GM13977 (cell line): ENCODE results near the gene LDLRAD3.

ENCODE experiments used
- DNase-seq: peaks from one replicate; pipeline ENCODE4 v3.0.0; 2012; ENCODE audit warnings: low spot score
- CTCF ChIP-seq: IDR thresholded peaks from 2 replicates; pipeline ENCODE4 v1.5.1; 2012; ENCODE audit warnings: mild to moderate bottlenecking, control low read depth; ENCODE audit not compliant: insufficient read depth; ENCODE audit errors: extremely low read depth, missing control alignments
- in situ Hi-C: fragments of 300-500 bp; cut with MboI; formaldehyde crosslinking; loops from one replicate; pipeline ENCODE4 v1.12.0; 2022; ENCODE audit warnings: low sequenced_read_pairs, low pct_unique_long_range_greater_than_20kb, mixed read lengths, inconsistent platforms; ENCODE audit not compliant: unreplicated experiment

Gene LDLRAD3

GRCh38 chr11:36261094-36261493 is 317.2 kb downstream of the LDLRAD3 start:
- TF ChIP-seq CTCF, result no peak
- DNase-seq, result no peak
- in situ Hi-C loops, result loop anchor here (10.0 to 25.0 kb wide), 2 partner anchors 449 to 646 kb away; partner anchors contain the start of gene FJX1

GRCh38 chr11:36264011-36264972 is 320.4 kb downstream of the LDLRAD3 start:
- in situ Hi-C loops, result loop anchor here (10.0 to 25.0 kb wide), 2 partner anchors 452 to 649 kb away; partner anchors contain the start of gene FJX1
- no peak for TF ChIP-seq CTCF

GRCh38 chr11:36264973-36265344 is 321.1 kb downstream of the LDLRAD3 start:
- no peak for TF ChIP-seq CTCF
- in situ Hi-C loops, result loop anchor here (10.0 to 25.0 kb wide), 2 partner anchors 453 to 650 kb away; partner anchors contain the start of gene FJX1

More at GRCh38 chr11:36264011-36264972, 320.4 kb downstream of the LDLRAD3 start:
- DNase-seq, result no peak

GRCh38 chr11:36265793-36266628 is 322.1 kb downstream of the LDLRAD3 start:
- DNase-seq, result peak; percentile 67
- in situ Hi-C loops, result loop anchor here (10.0 to 25.0 kb wide), 2 partner anchors 454 to 651 kb away; partner anchors contain the start of gene FJX1

More at GRCh38 chr11:36264973-36265344, 321.1 kb downstream of the LDLRAD3 start:
- DNase-seq, result no peak

GRCh38 chr11:36266767-36267166 is 322.9 kb downstream of the LDLRAD3 start:
- DNase-seq, result no peak
- no peak for TF ChIP-seq CTCF
- in situ Hi-C loops, result loop anchor here (10.0 to 25.0 kb wide), 2 partner anchors 454 to 652 kb away; partner anchors contain the start of gene FJX1

More at GRCh38 chr11:36265793-36266628, 322.1 kb downstream of the LDLRAD3 start:
- peak; percentile 94 for TF ChIP-seq CTCF

GRCh38 chr11:36268337-36268985 is 324.6 kb downstream of the LDLRAD3 start:
- TF ChIP-seq CTCF, result no peak
- no peak for DNase-seq
- in situ Hi-C loops, result loop anchor here (10.0 to 25.0 kb wide), 2 partner anchors 456 to 654 kb away; partner anchors contain the start of gene FJX1
